GM18867 (cell line): ENCODE data around the gene TET2.

ENCODE experiments used
- ATAC-seq: cut with Tn5 transposase; IDR thresholded peaks from one replicate; pipeline ENCODE4 v1.9.1; 2021; ENCODE audit warnings: mild to moderate bottlenecking, moderate library complexity; ENCODE audit not compliant: unreplicated experiment

TET2 gene

DNA sequence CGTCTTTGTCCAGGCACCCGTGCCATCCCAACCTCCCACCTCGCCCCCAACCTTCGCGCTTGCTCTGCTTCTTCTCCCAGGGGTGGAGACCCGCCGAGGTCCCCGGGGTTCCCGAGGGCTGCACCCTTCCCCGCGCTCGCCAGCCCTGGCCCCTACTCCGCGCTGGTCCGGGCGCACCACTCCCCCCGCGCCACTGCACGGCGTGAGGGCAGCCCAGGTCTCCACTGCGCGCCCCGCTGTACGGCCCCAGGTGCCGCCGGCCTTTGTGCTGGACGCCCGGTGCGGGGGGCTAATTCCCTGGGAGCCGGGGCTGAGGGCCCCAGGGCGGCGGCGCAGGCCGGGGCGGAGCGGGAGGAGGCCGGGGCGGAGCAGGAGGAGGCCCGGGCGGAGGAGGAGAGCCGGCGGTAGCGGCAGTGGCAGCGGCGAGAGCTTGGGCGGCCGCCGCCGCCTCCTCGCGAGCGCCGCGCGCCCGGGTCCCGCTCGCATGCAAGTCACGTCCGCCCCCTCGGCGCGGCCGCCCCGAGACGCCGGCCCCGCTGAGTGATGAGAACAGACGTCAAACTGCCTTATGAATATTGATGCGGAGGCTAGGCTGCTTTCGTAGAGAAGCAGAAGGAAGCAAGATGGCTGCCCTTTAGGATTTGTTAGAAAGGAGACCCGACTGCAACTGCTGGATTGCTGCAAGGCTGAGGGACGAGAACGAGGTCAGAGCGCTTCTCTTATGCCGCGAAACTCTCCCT lies at the start of gene TET2:
TSS of gene TET2 (plus strand) at position 601 of the 740 bp plus-strand sequence. CDS start 87,067 bp downstream, outside the sequence.
- ATAC-seq: peak; percentile 89

DNA sequence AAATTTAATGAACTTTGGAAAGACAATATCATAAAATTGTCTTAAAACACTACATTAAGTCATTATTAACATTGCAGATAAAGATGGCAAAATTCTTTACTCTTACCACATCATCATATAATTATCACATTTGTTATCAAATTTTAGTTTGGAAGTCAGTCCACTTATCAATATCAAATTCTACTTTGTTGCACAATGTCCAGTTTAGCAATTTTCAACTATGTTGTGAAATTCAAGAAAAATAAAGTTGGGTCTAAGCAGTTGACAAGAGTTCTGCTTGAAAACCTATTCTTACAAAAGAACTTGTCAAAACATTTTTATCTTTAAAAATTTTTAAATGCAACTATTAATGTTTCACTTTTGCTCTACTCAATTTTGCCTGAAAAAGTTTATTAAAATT lies 44.7 kb upstream of the TET2 start:
- ATAC-seq: no peak

DNA sequence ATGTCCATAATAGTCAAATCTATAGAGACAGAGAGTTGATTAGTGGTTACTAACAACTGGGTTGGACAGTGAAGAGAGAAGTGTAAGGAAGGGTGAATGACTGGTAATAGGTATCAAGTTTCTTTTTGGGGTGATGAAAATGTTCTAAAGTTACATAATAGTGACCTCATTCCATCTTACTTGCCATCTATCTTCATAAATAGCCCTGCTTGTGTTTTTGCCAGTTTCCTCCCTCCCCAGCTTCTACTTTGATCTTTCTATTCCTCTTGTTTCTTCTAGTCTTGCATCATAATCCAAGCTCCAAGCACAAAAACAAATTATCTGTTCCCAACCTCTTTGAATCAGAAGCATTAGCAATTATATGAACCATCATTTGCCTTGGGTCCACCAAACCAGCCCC lies 40.2 kb upstream of the TET2 start:
- ATAC-seq: no peak

DNA sequence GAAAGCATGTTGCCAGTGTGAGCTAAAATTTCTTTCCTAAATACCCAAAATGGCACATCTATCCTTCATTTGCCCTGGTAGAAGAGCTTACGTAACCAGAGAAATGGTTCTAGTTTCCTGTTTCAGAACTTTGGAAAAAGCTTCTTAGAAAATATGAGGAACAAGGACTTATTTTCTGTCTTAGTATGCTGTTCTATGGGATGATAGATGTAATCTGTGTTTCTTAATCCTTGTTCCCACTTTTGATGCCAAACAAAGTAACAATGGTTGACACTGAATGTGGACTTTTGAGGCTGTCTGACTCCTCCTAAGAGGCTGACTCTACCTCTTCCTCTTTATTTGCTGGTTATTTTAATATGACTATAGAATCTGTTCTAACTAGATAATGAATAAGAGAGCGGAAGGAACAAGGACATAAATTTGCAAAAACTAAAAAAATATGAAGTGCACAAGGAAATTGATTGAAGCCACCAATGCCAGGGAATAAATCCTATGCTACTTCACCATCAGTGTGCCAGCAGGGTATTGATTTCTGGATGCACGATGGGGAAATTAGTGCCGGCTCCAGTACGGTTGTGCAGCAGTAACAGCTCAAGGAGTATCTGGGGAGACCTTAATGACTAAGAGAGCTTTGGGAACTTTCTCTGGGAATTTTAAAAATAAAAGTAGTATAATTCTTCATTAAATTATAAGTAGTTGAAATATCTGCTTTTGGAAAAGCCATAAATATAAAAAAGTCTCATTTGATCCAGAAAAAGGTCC lies 39.4 kb upstream of the TET2 start:
- no peak for ATAC-seq

DNA sequence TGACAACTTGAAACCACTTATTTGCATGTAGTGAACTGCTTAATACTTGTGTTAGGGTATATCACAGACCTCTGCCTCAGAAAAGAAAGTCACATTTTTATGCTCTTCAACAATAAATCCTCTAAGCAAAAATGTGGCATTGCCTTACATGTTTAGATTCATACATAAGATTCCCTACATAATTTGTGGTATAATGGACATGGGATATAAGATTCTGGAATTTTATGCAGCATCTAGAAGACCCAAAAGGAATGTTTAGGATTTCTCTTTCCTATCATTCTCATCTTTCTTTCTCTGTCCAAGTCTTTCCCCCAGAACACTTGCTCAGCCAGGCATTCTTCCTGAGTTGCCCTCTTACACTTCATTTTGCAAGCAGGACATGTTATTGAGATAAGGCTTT lies 37.7 kb upstream of the TET2 start:
- ATAC-seq: no peak

DNA sequence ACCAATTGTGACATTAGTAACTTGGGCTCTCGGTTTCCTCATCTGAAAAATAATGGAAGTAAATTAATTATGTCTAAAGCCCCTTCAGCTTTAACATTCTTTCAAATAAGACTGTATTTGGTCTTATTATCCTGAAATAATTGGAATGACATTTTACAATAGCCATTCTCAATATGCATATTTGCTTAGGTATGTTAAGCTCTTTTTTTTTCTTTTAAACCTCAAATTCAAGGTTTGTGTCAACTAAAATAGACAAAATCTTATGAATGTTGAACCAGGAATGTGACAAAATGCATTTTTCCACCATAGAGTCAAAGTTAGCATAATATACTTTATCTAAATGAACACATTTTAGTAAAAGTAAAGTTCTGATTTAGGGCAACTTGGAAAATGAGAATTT lies 34.4 kb upstream of the TET2 start:
- ATAC-seq: no peak

DNA sequence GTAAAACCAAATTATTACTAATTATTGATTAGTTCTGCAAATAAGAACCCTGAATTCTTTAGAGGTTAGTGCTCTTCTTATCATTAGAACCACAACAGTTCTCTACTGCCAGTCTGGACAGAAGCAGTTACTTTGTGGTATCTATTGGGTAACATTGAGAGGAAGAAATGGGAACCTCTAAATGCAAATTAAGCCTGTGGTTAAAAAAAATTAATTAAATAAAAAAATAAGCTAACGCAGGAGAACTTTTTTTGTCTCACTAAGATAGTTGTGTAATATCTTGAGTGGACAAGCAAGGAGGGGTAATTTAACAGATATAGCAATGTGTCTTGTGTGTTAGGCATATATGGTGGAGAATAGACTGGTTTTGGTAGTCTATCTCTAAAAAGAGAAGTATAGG lies 32.9 kb upstream of the TET2 start:
- ATAC-seq: peak; percentile 87

DNA sequence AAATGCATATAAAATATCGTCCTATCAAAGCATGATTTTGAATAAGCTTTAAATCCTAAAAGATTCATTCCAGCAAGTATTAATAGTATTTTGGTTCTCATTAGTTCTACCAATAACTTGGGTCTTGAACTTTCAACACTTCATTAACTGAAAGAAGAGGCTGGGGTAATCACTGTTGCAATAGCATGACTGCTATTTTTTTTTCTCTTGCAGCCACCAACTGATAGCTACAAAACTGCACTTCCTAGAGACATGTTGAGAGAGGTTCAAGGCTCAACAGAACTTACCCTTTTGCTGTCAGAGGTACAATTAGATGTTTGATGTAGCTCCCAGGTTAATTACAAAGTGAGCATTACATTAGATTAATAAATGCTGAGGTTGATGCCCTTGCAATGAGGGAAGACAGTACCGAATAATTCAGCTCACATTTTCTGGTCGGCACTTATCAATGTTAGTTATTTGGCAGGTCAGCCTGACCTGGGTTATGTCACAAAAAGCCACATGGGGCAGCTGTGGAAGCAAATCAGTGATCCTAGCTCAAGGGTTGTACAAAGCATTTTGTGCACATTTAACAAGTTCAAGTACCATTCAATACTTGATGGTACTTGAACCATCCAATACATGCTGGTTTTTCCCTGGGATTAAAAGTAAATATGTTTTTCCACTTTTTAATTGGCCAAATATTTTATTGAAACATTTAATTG lies 29.9 kb upstream of the TET2 start:
- ATAC-seq: no peak

DNA sequence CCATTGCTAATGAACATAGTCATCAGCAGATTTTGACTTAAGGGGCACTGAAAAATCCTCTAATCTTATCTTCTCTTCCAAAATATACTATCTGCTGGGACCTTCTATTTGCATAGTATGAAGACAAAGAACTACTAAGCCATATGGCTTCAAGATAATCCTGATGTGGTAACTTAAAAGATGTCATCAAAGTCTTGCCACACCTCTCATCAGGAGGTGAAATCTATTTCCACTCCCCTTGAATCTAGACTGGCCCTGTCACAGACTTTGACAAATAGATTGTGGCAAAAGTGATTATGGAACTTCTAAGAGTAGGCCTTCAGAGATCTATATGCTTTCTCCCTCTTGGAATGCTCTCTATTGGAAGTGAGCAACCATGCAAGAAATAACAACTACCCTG lies 27.3 kb upstream of the TET2 start:
- ATAC-seq: no peak

DNA sequence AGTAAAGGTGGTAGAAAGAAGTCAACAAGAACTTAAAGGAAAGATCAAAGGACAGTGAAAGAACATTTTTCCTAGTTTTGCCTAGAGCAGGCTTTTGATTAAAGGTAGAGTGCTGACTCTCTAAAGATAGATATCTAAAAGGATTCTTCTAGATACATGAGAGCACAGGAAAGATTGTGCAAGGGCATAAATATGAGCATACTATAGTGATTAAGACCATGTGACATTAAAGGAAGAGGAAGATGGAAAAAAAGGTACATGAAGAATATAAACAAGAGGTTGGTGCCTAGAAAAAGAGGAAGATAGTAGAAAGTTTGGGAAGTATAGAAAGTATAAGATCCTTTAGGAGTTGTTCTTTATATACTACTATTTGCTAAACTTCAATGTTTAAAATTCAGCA lies 26.1 kb upstream of the TET2 start:
- no peak for ATAC-seq

DNA sequence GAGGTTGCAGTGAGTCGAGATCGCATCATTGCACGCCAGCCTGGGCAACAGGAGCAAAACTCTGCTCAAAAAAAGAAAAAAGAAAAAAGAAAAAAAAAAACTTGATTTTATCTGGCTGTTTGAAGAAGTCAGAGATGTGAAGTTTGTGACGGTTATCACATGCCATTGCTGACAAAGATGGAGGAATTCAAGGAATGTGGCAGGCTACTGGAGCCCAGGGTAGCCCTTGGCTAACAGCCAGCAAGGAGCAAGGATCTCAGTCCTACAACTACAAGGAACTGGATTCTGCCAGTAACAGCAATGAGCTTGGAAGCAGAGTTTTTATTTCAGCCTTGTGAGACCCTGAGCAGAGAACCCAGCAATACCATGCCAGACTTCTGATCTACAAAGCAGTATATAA lies 24.3 kb upstream of the TET2 start:
- no peak for ATAC-seq

DNA sequence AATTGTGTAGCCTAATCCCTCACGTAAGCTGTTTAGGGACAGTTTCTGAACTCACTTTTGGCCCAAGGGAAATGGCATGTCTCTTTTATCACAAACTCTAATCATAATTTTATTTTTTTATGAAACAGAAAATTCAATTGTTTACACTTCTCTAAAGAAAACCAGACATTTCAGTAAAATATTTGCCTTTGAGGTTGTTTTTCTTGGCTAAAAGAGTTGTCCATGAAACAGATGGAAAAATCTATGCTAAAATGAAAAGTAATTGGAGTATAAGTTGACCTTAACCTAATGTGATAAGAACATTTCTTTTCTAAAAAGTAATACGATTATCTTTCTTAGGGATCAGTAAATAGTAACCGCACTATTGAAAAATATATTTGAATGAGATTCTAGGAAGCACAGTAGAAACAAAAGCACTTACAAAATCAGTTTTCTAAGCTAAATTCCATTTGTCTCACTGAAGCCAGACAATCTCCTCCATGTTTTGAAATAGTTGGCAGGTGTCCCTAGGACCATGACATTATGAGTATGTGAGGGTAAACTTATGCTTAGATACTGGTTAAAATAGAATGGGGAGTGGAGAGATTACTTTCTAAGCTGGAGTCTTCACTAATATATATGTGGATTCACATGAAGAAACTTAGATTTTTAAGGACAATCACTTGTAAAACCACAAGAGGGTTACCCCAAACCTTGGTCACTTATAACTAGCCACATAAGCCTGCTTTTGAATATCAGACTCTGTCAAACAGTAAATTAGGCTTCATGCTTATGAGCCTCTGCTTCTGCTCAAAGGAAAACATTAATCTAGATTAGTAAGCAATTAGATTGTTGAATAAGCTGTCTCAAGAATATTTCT lies 20.1 kb upstream of the TET2 start:
- no peak for ATAC-seq

DNA sequence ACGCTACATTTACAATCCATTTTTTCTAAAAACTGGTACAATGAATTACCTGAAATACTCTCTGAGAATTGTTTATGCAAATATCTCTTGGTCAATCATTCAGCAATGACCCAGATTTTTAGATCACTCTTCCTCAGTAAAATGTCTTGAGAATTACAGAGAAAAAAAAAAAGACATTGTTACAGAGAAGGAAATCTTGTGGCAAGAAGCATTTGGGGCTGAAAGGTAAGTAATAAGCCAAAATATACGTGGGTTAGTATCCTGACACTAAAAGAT lies 19.6 kb upstream of the TET2 start:
- ATAC-seq: no peak

DNA sequence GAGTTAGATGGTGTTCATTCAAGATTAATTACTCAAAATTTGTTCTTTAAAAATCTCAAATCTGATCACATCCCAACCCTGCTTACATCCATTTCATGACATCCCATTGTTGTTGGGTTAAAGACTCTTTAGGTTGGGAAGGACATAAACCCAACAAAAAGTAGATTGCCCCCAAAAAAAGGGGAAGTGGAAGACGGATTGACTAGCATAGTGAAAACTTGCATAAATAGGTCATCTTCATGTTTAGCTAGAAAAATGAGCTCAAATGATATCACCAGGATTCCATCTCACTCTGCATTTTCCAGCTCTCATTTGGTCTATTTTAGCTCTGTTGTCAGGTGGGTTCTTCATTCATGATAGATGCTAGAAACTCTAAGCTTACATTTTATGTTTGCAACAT lies 18.5 kb upstream of the TET2 start:
- no peak for ATAC-seq

DNA sequence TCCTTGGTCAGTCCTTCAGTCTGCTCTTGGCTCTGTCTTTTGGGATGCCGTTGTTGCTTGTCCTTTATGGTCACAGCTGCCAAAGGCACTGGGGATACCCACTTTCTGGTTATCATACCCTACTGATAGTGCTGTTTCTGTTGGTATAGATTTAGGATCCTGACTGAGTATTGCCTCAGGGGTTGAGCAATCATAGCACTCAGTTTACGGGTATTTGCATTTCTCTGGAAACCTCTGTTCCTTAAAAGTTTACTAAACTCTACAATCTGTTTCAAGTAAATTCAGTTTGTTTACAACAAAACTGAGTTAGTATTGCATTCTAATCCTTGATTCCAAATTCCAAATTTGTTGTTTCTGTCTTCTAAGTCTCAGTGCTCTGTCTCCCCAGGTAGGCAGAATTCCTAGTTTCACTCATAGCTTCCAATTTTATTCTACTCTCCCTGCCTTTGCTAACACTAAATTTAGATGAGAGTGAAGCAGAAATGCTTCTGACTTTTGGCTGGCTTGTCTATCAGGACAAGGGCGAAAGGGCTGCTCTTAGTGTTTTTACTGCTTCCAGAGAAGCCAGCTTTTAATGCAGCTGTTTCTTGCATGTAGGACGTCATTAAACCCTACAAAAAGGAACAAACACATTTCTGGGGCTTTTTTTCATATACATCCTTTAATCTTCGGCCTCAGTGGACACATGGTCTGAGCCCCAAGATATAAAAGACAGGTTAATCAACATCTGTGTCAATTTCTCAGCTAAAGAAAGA lies 17.2 kb upstream of the TET2 start:
- no peak for ATAC-seq

DNA sequence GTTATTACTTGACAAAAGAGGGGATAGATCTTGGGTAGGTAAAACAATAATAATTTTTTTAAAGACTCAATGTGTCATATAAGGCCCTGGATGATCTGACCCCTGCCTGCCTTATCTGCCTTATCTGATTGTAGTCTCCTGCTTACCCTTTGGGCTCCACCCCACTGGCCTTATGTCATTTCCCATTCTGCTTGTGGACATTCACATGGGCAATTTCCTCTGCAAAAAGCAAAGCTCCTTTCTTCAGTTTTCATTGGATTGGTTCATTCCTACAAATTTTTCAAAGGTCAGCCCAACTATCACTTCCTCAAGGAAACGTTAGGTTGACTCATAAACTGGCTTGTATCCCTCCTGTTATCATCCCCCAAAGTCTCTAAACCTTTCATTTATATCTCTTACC lies 15.7 kb upstream of the TET2 start:
- ATAC-seq: no peak

DNA sequence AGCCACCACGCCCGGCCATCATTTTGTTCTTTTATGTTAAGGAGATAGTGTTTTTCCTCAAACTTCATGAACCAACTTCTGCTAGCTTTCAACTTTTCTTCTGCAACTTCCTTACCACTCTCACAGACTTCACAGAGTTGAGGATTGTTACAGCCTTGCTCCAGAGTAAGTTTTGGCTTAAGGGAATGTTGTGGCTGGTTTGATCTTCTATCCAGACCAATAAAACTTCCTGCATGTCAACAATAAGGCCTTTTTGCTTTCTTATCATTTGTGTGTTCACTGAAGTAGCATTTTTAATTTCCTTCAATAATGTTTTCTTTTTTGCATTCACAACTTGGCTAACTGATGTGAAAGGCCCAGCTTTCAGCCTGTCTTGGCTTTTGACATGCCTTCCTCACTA lies 12.7 kb upstream of the TET2 start:
- ATAC-seq: no peak

DNA sequence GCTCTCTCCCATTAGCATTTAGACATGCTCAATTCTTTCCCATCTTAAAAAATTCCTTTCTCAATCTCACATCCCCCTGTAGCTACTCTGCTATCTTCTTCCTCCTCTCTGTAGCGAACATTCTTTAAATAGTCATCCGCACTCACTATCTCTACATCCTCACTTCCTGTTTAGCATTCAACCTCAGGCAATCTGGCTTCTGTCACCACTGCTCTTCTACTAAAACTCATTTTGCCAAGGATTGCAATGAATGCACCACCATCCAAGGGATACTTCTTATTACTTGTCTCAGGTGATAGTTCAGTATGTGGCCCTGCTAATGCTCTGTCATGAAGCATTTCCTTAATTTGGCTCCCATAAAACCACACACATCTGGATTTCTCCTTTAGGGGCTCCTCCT lies 10.9 kb upstream of the TET2 start:
- ATAC-seq: no peak

DNA sequence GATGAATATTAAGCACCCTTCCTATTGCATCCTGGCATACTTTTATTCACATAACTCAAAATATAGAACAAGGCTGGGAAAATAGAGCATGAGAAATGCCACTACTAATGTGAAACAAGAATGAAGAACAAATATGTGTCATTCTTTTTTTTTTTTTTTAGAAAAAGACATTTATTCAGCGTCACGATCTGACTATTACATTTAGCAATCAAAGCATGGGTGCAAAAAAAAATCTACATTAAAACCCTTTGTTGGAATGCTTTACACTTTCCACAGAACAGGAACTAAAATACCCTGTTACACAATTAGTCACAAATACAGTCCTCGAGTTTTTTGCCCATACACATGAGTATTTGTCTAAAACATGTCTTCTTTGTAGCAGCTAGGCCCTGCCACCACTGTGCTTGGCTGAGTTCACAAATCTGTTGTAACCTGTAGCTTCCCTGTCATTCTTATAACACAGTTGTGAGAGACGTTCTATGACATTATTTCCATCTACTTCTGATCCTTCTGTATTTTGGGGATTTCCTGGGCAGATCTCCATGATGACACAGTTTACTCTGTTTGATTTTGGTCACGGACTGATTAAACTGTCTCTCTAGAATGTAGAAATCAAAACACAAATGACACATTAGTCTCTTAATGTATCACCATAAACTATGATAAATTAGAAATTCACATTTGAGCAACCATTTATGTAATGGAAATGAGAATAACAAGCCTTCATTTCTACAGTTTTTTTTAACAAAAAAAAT lies 9.4 kb upstream of the TET2 start:
- no peak for ATAC-seq

DNA sequence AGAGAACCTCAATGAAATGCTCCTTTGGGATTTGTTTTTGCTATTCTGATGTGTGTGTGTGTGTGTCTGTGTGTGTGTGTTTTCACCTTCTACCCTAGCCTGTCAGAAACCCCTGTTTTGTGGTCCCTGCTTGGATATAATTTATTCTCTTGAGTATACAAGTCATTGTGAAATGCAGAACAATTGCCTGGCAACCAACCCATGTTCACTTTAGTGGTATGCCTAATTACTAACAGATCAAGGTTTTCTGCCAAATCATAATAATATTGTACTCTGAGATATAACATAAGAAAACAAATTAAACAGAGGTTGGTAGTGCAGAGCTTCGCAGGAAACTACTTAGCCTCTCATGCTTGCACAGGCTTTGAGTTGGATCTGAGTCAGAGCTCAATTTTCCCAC lies 7.0 kb upstream of the TET2 start:
- no peak for ATAC-seq
